ENCODE data around the gene GP5.

GP5 gene

GRCh38 chr3:194396859-194397756 lies 2.0 kb downstream of the GP5 start:
- DNase-seq = peak; percentile 73

GRCh38 chr3:194396539-194396858 lies 2.6 kb downstream of the GP5 start:
- DNase-seq = no peak

DNA sequence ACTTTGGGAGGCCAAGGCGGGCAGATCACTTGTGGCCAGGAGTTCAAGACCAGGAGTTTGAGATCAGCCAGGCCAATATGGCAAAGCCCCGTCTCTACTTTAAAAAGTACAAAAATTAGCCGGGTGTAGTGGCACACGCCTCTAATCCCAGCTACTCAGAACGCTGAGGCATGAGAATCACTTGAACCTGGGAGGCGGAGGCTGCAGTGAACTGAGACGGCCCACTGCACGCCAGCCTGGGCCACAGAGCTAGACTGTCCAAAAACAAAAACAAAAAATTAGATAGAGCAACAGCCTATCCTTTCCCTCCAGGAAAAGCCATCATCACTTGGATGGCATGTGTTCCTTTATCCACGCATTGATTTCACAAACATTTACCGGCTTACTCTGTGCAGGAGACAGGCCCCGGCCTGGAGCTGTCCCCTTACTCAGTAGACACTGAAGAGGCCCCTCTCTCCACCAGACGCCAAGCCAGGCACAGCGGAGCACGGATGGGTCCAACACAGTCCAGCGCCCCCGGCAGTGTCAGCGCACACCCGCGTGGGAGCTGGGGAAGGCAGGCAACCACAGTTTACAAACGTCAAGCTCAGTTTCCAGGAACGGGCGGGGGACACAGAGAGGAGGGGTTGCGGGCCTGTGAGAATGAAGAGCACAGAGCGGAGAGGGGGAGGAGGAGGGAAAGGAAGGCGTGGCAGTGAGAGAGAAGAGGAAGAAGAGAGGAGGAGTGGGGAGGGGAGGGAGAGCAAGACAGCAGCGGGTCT lies 3.1 kb downstream of the GP5 start:
- peak; percentile 76 for DNase-seq

GRCh38 chr3:194395212-194395611 lies 3.9 kb downstream of the GP5 start:
- no peak for DNase-seq

DNA sequence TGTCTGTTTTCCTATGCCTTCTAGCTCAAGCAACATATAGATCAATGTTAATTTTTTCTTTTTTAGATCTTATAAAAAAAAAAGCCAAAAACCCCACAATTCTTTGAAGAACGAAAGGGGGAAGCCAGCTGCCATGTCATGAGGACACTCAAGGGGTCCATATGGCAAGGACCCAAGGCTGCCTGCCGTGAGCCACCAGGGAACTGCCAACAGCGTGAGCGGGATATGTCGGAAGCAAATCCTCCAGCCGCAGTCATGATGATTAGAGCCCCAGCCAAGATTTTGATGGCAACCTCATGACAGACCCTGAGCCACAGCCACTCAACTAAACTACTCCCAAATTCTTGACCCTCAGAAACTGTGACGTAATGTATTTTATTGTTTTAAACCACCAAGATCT lies 6.5 kb downstream of the GP5 start:
- DNase-seq = no peak

DNA sequence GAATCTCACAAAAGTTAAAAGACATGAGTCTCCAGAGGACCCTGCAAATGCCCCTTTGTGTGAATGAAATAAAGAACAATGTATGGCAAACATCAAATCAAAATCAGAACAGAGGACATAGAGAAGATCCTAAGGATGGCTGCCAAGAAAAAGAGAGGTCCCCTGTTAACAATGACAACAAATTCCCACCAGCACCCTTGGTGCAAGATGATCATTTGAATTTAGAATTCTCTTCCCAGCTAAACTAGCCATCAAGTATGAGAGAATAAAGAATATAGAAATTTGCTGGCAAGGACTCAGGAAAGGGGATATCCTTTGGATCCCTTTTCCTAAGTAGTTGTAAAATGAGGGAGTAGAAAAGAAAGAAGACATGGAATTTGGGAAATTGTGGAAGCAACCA lies 8.2 kb downstream of the GP5 start:
- DNase-seq = no peak

GRCh38 chr3:194389269-194389668 lies 9.8 kb downstream of the GP5 start:
- DNase-seq = no peak

DNA sequence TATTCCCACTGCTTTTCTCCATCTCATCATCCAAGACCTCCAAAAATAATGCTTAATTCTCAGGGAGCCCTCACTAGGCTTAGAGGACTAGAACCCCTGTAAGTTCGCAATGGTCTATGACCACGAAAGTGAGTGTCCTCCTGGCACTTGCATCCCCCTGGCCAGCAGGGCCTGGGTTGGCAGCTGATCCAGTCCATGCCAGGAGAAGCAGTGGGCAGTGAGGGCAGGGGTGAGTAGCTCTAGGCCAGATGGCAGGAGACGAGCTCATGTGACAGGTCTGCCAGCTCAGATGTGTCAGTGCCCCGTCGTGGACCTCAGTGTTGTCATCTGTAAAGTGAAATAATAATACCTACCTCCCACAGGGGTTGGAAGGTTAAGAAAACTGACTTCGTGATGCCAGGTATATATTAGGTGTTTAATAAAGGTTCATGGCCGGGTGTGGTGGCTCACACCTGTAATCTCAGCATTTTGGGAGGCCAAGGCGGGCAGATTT lies 11.1 kb downstream of the GP5 start:
- peak; percentile 37 for DNase-seq

- no peak for DNase-seq
Measured at GRCh38 chr3:194387276-194387675, 11.8 kb downstream of the GP5 start.

DNA sequence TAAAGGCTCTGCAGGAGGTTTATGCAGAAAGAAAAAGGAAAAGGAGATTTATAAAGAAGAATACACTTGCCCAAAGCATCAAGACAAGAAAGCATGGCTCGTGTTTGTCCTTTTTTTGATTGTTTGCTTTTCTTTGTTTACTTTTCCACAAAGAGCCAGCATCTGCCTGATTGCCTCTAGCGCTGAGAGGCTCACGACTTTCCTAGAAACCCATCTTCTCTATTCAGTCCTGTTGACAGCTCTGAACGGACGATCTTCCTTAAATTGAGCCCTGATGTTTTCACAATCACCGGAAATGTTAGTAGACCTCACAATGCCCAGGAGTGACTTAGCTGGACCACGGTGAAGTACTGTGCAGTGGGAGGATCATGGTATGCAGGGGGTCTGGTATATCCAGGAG lies 12.4 kb downstream of the GP5 start:
- no peak for DNase-seq

DNA sequence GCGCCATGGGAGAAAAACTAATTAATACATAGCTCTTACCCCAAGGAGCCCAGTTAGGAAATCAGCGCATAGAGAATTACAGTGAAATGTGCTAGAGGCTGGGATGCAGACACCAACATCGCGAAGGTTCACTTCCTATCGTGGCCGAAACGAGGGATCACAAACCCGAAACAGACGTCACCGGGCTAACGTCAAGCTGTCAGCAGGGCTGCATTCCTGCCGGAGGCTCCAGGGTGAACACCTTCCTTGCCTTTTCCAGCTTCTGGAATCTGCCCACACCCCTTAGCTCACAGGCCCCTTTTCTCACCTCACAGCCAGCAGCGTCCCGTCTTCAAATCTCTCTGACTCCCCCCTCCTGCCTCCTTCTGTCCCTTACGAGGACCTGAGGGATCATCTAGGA lies 13.0 kb downstream of the GP5 start:
- no peak for DNase-seq

DNA sequence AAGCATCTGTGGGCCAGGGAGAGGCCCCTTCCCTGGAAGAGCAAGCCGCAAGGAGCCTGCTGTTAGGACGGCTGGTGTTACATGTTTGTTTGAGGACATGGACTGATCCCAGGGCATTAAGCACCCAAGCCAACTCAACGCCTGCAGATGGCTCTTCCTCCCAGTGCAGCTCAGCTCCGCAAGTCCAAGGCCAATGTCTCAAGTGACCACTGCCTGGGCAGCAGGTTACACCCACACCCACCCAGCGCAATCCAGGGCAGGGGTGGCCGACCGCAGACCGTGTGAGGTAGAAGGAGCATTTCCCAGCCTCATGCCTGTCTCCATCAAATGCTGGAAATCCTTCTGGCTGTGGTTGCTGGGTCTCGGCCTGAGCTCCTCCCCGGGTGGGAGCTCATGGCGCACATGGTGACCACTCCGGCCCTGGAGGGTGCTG lies 14.5 kb downstream of the GP5 start:
- no peak for DNase-seq

DNA sequence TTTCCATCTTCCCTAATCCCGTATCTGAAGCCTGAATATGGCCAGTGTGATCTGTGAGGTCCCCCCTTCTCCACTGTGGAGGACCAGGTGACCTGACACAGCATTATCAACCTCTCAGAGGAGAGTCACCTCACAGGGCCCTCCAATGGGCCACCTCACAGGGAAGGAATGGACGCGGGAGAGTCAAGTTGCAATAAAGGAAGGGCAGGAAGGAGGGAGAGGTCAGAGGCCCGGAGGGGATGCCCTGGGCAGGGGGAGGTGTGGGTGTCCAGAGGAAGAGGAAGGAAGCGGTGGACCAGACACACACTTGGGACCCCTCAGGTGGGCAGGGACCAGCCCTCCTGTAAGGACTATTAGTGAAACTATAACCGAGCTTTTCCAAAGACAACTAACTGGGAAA lies 14.9 kb downstream of the GP5 start:
- DNase-seq = no peak

DNA sequence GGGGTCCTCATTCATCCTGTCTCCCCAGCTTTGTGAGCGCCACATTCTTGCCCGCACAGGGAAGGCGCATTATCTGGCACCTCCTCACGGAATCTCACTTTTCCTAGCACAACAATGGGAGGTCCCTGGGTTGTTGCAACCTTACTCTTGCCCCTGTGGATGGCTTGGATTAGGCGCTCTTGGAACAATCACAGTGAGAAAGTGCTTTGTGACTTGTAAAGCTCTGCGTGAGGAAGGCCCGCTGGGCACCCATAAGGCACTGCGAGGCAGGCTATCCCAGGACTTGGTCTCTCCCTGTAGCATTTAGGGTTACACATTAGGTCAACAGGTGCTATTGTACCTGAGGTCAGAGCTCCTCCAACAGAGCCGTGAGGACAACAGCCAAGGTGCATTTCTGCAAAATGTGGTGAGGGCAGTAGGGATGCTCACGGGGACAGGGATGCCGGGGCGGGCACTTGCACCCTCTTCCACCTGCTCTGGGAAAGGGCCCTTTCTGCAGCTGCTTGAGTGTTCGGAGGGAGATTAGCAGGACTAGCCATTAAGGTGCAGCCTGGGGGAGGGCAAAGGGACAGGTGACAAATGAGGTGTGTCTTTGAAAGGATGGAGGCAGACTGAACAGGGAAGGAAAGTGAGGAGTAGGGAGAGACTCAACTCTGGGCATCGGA lies 15.7 kb downstream of the GP5 start:
- DNase-seq = no peak

DNA sequence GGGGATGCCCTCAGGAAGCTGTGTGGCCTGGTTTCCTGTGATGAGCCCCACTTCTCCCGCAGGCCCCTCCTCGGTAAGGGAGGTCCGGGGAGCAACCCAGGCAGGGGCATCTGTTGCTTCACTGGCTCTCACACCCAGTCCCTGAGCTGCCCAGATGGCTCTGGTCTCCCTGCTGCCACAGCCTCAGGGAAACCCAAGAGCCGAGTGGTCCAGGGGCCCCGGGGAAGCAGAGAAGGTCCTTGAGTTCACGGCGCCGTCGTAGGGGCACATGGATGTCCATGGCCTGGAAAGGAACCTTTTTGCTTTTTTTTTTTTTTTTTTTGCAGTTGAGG lies 16.2 kb downstream of the GP5 start:
- no peak for DNase-seq

DNA sequence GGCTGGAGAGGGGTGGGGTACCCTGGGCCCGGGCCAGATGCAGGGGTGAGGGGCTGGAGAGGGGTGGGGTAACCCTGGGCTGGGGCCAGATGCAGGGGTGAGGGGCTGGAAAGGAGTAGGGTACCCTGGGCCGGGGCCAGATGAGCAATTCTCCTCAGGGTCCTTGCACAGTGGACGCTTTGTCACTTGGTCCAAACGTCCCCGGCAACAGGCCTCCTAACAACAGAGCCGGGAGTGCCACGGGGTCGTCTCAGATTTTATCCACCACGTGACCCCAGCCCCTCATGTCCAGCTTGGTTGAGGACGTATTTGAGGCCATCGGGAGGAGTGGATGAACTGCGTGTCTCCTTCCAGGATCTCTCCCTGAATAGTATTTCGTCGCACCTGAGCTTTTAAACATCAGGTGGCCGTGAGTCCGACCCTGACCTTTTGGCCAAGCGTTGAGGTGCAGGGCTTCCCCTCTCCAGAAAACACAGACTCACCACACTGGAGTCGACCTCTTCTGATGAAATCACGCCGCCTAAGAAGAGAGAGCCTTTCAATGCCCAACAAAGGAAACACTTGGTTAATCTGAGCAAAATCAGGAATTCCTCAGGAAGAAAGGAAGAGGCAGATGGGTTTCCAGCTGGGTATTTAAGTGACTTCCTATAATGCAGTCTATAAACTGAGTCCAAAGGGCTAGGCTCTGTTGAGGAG lies 16.7 kb downstream of the GP5 start:
- peak; percentile 41 for DNase-seq

DNA sequence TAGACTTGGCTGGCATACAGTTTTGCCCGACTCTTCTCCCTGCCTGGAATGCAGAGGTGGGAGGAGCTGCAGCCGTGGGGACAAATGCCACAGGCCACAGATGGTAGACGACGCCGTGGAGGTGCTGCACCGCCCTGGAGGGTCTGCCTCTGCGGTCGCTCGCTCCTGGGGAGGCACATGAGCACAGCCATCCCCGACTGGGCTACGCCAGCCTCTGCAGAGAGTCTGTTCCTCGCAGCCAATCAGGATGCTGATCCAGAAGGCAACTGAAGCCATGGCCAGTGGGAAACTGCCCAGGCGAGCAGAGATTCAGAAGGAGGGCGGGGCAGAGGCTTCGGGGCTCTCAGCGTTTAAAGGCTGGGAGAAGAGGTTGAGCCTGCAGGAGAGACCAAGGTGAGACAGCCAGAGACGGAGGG lies 17.6 kb downstream of the GP5 start:
- DNase-seq = peak; percentile 16

DNA sequence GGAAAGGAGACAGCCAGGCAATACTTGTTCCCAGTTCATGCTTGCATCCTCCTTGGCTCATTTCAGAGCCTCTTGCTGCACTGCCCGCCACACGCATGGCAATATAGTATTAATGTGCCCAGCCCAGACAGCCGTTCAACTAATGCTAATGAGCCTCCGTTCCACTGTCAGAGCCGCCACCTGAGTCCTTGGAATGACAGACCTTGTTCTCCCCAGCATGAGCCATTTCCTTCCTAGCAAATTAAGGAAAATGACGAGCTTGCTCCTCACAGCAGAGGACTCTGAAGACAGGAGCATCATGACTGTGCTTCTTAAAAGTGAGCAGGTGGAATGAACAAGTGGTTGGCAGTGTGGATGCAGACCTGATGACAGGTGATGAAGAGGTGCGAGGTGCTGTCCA lies 18.7 kb downstream of the GP5 start:
- peak; percentile 36 for DNase-seq

GRCh38 chr3:194379651-194380050 lies 19.4 kb downstream of the GP5 start:
- no peak for DNase-seq

GRCh38 chr3:194379231-194379630 lies 19.8 kb downstream of the GP5 start:
- DNase-seq = no peak

DNA sequence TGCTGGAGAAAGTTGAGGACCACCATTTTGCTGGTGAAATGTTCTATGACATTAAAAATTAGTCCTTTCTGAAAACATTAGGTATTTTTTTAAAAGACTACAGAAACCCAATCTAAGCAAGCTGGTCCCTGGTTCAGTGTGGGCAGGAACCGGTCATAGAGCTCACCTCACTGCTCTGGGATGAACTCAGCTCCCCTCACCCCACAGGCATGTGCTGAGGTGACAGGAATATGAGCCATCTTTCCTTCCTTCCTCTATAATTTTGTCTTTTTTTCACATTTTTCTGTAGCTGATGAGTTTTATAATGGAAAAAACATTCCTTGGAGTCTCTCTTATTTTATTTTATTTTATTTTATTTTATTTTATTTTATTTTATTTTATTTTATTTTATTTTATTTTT lies 21.4 kb downstream of the GP5 start:
- DNase-seq = no peak

DNA sequence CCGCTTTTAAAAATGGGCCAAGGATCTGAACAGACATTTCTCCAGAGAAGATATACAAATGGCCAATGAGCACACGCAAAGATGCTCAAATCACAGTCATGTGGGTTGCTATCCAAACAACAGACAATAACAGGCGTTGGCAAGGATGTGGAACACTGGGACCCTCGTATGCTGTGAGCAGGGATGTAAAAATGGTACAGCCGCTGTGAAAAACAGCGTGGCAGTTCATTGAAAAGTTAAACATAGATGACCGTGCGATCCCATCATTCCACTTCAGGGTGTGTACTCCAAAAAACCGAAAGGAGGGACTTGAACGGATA lies 22.9 kb downstream of the GP5 start:
- DNase-seq = no peak

GRCh38 chr3:194375473-194376240 lies 23.4 kb downstream of the GP5 start:
- DNase-seq = no peak

Data from activated effector memory CD4-positive, alpha-beta T cell treated with anti-CD3 and anti-CD28 coated beads, Interleukin-2, amount 50 U/mL, for 16 hours (primary cell).